GM19438 (cell line): Measurements from ENCODE around the gene RPS8.
"Not testable (repeated sequence)": the region's sequence is repeated elsewhere in the genome, so short reads cannot be mapped to it uniquely, and the experiment has no call there.

Experiments
- ATAC-seq: cut with Tn5 transposase; IDR thresholded peaks from one replicate; pipeline ENCODE4 v1.9.1; 2021; ENCODE audit warnings: low read depth; ENCODE audit not compliant: unreplicated experiment

RPS8 gene

DNA sequence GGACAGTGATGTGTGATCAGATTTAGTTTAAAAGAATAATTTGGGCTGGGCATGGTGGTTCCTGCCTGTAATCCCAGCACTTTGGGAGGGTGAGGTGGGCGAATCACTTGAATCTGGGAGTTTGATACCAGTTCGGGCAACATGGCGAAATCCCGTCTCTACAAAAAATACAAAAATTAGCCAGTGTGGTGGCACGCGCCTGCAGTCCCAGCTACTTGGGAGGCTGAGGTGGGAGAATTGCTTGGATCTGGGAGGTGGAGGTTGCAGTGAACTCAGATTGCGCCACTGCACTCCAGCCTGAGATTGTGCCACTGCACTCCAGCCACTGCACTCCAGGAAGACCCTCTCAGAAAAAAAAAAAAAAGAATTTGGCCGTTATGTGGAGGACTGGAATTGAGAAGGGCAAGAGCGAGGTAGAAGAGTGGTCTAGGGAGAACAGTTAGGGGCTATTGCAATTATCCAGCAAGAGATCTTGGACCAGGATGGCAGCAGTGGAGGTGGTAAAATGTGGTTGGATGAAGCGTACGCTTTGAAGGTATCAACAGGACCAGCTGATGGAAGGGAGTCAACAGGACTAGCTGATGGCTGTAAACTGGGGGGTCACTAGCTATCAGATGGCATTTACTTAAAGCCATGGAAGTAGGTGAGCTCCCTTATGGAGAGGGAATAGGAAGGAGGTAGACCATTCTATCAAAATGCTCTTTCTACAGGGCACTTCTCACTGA lies 42.6 kb downstream of the RPS8 start:
- ATAC-seq: no peak

DNA sequence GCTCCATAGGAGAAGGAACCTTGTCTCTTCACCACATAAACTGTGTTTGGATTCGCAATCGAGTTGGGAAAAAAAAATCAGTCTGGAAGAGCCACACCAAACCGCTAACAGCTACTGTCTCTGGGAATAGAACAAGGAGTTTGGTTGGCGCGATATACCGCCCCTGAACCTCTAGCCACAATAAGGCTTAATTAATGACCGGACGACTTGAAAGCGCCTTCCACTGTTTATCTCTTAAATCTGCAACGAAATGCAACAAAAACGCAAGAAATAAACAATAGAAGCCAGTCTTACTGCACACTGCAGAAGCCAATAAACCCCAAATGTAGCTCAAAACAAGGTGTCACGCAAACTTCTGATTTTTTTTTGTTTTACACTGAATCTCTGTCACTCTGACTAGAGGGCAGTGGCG lies 43.9 kb downstream of the RPS8 start:
- ATAC-seq: no peak

DNA sequence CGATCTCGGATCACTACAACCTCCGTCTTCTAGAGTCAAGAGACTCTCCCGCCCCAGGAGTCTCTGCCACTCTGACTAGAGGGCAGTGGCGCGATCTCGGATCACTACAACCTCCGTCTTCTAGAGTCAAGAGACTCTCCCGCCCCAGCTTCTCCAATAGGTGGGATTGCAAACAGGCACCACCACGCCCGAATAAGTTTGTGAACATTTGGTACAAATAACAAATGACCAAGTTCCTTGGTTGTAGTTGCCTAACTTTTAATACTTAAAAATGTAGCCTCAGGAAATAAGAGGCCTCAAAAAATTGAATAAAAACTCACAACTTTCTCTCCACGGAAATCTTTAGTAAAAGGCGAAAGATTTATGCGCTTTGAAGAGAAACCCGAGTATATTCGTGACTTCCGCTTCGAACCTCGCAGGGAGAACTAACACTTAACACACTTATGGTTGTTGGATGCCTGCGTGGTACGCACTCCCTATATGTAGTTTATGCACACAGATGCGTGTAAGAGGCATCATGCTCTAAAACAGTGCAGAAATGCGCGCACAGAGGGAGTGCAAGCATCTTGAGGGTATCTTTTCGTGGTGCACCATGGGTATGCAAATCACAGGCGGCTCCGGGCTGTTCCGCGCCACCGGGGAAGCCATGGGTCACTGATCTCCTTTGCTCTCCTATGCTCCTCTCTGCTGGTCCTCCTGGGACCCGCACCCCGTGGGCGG lies 44.4 kb downstream of the RPS8 start:
- ATAC-seq: peak; percentile 82

DNA sequence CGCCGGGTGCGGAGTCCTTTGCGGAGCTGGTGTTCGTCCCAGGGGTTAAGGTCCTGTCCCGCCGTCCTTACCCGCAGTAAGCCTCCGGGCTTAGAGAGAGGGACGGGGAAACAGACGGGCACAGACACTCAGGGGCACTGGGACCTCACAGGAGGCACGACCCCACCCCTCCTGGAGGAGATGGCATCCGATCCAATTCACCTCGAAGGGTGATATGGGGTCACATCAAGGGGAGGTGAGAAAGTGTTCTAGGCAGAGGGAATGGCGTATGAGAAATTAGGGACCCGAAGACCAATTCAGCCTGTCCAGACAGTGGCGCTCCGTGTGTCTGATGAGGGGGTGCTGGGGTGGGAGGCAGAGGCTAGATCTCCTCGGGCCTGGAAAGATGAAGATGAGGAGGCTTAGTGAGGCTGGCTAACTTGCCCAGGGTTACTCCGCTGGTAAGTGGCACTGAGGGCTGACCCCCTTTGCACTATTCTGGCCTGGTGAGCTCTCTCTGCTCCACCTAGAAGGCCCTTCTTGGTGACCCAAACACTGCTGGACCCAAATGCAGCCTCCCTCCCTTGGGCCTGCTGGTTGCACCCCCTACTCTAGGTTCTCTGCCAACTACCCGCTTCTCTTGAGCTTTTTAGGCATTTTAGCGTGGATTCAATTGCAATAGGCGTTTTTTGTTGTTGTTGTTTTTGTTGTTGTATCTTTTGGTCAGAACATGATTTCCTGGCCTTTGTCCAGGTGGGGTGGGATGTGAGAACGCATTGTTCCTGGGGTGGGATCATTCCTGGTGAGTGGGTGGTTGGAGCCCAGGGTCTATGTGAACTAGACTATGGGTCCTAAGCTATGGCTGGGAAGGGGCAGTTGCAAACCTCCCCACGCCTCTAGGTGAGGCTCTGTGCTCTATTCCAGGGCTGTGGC lies 45.2 kb downstream of the RPS8 start:
- ATAC-seq: peak; percentile 1

DNA sequence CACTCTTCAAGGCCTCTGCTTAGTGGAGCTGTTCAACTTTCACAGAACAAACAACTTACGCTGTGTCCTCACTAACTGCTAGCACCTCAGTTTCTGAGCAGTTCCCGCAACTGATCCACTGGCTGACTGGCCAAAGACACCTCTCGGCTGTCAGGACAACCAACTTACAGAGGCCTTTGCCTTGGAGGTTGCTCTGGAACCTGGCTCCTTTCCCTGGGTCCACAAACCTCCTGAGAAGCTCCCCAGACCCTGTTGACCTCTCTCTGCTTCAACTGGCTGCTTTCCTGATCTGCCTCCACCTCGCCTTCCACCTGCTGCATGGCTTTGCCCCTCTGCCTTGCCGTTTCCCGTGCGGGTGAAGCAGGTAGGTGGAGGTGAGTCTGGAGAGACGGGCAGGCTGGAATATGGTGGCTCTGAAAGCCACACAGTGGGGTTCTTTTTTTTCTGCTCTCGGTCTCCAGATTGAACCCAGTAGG lies 45.9 kb downstream of the RPS8 start:
- no peak for ATAC-seq

DNA sequence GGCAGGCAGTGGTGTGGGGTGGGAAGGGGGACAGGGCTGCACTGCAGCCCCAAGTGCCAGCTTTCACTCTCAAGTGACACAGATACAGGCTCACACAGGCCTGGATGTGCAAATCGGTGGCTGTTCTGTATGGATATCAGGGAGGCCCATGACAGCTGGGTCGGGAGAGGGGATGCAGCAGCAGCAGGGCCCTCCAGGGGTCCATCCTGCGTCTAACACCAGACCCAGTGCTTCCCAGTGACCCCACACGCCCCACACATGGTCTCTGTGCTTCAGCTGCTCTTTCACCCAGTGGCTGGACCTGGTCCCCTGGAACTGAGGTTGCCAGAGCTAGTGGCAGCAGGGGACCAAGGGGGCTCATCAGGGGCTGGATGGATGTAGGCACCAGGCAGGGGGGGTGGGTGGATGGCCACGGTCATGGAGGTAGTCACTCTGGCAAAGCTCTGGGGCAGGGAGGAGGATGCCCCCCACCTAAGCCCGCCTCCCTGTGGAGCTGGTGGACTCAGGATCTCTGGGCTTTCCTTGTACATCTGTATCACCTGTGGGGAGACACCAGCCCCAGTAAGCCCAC lies 46.9 kb downstream of the RPS8 start:
- no peak for ATAC-seq

DNA sequence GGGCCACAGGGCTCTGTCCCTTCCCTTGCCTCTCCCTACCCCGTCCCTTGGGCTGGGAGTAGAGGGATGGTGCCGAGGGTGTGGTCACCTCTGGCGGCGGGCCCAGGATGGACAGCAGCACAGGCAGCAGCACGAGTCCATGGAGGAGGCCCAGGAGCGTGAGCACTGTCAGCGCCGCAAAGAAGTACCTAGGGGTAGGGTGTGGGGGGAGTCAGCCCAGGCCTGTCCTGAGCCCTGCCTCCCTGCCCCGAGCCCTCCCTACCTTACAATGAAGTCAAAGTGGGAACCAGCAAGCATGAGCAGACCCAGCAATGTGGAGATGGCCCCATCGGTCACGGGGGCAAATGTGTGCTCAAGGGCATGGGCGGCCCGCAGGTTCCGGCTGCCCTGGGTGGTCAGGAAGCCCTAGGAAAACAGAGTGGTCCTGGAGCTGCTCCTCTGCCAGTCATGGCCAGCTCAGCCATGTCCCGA lies 47.7 kb downstream of the RPS8 start:
- ATAC-seq: no peak

DNA sequence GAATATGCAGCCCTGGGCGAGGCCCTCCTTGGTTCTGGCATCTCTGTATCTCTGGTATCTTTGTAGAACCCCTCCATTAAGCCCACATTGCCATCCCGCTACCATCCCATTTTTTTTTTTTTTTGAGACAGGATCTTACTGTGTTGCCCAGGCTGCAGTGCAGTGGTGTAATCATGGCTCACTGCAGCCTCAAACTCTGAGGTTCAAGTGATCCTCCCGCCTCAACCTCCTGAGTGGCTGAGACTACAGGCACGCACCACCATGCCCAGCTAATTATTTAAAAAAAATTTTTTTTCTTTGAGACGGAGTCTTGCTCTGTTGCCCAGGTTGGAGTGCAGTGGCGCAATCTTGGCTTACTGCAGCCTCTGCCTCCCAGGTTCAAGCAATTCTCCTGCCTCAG lies 49.1 kb downstream of the RPS8 start:
- not testable (repeated sequence) for ATAC-seq

DNA sequence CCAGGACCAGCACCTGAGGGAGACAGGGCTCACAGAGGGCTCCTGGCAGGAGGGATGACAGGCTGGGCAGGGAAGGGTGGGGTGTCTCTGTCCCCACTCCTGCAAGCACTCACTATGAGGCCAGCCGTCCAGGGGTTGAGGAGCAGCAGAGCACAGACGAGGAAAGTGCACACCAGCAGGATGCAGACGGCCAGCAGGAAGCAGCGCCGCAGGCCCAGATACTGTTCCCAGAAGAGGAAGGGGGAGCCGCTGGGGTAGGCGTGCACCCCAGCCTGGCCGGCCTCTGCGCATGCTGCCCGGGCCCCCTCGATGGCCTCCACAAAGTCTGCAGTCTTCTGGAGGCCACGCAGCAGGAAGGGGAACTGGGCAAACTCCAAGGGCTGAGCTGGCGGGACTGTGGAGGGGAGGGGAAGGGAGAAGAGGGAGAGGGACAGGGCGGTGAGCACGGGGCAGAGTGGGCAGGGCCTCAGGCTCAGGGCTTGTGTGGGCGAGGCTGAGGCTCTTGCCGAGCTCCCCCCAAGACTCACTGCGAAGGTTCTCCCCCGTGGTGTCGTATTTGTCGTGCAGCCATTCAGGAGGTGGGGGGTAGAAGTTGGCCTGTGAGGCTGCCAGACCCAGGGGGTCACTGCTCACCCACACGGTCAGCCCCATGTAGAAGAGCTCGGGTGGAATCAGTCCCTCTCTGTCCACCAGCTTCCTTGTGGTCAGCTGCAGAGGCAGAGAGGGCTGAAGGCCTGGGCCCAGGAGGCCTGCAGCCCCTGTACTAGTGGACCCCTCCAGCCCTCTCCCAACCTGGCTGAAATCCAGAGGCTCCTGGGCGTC lies 51.2 kb downstream of the RPS8 start:
- no peak for ATAC-seq

DNA sequence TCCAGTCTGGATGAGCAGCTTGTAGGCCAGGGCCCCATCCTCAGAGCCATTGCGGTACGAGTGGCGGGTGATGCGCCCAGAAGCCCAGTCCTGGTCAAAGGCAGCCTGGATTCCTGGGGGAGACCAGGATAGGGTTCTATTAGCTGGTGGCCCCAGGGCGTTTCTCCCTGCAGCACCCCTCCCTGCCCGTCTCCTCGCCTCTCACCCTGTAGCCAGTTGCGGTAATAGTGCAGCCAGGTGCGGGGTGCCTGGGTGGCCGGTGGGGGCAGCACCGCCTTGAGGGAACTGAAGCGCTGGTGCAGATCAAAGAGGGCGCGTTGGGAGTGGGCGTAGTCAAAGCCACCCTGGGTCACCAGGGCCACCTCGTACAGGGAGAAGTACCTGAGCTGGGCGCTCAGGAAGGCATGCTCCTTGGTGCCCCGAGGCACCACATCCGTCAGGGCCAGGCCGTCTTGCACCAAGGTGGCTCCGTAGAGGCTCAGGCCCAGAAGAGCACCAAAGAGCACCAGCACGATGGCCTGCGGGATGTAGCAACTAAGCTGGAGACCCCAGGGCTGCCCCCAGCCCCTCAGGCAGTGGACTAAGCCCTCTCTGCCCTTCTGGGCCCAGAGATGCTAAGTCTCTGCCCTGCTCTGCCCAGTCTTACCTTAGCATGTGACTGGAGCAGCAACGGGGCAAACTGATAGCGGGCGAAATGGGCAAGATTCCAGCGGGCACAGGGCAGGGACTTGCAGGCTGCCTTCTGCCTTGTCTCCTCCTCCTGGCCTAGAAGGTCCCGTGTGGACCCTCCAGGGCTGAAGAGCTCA lies 52.1 kb downstream of the RPS8 start:
- ATAC-seq: no peak

DNA sequence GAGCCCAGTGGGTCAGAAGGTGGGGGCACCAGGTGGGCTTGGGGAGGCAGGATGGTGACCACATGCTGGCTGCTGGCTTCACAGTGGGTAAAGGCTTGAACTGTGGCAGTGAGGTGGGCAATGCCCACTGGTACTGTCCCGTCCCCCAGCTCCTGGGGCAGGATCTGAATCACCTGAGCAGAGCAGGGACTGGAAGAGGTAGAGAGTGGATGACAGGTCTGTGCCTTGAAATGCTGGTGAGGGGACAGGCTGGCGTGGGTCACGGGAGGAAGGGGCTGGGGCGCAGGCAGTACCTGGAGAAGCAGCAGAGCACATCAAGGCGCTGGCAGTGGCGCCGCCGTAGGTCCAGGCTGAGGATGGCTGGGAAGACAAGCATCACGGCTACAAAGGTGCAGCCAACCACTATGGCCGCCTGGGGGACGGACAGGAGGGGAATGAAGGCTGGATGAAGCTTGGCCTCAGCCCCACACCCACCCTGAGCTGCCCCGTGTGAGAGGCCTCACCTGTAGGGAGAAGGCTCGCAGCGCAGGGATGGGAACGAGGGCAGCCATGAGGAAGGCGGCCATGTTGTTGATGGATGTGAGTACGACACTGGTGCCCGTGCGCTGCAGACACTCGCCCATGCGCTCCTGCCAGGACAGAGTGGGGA lies 52.8 kb downstream of the RPS8 start:
- ATAC-seq: no peak
